Trophoblast cell (in vitro differentiated cells and primary cell): ENCODE measurements around the gene CHRNA5.
A peak's percentile ranks its signal among the peaks of the same experiment; 100 is the strongest.

ENCODE experiments used
- DNase-seq, 2 donors: peaks; one replicate each; pipeline ENCODE4 v3.0.0-alpha.2; 2016
- H2AFZ ChIP-seq: 2 replicates; pipeline ENCODE4 v1.6.1; 2013; ENCODE audit warnings: low read length, moderate library complexity, mild to moderate bottlenecking; ENCODE audit not compliant: insufficient read depth, poor library complexity
- H2AK5ac ChIP-seq: 2 replicates; pipeline ENCODE4 v1.6.1; 2013; ENCODE audit warnings: mild to moderate bottlenecking, low read length
- H2BK120ac ChIP-seq: 2 replicates; pipeline ENCODE4 v1.6.1; 2013; ENCODE audit warnings: low read length, mild to moderate bottlenecking, moderate library complexity; ENCODE audit not compliant: insufficient read depth, poor library complexity
- H2BK12ac ChIP-seq: 2 replicates; pipeline ENCODE4 v1.6.1; 2013; ENCODE audit warnings: mild to moderate bottlenecking, low read length, moderate library complexity
- H2BK5ac ChIP-seq: 2 replicates; pipeline ENCODE4 v1.6.1; 2013; ENCODE audit warnings: low read length, low read depth, moderate library complexity, mild to moderate bottlenecking; ENCODE audit not compliant: poor library complexity
- H3K14ac ChIP-seq: 2 replicates; pipeline ENCODE4 v1.6.1; 2013; ENCODE audit warnings: mild to moderate bottlenecking, low read length
- H3K18ac ChIP-seq: 2 replicates; pipeline ENCODE4 v1.6.1; 2013; ENCODE audit warnings: mild to moderate bottlenecking, low read length
- H3K23ac ChIP-seq: 2 replicates; pipeline ENCODE4 v1.6.1; 2013; ENCODE audit warnings: low read length
- H3K27ac ChIP-seq: 2 replicates; pipeline ENCODE4 v1.5.1; 2013; ENCODE audit warnings: low read depth, mild to moderate bottlenecking, inconsistent platforms, low read length, moderate library complexity
- H3K27me3 ChIP-seq: 2 replicates; pipeline ENCODE4 v1.6.1; 2013; ENCODE audit warnings: inconsistent platforms, mild to moderate bottlenecking, low read length, moderate library complexity; ENCODE audit not compliant: insufficient read depth
- H3K36me3 ChIP-seq, 2 experiments: 1 replicate in 1 of 2; 2 replicates in 1 of 2; pipeline ENCODE4 v1.6.1; 2013; ENCODE audit warnings: low read length in 2 of 2, mild to moderate bottlenecking in 2 of 2, moderate library complexity in 1 of 2; ENCODE audit not compliant: insufficient read depth in 2 of 2, control insufficient read depth in 1 of 2
- H3K4ac ChIP-seq: 2 replicates; pipeline ENCODE4 v1.6.1; 2013; ENCODE audit warnings: low read depth, mild to moderate bottlenecking, low read length, moderate library complexity
- H3K4me1 ChIP-seq, 2 experiments: 1 replicate in 1 of 2; 2 replicates in 1 of 2; pipeline ENCODE4 v1.6.1; 2013; ENCODE audit warnings: low read length in 2 of 2, mild to moderate bottlenecking in 2 of 2, moderate library complexity in 1 of 2; ENCODE audit not compliant: insufficient read depth in 2 of 2, control insufficient read depth in 1 of 2
- H3K4me2 ChIP-seq: 2 replicates; pipeline ENCODE4 v1.6.1; 2013; ENCODE audit warnings: inconsistent platforms, mild to moderate bottlenecking, low read length, moderate library complexity
- H3K4me3 ChIP-seq: 2 replicates; pipeline ENCODE4 v1.5.1; 2013; ENCODE audit warnings: mild to moderate bottlenecking, low read depth, low read length, inconsistent platforms
- H3K79me1 ChIP-seq: one replicate; pipeline ENCODE4 v1.6.1; 2013; ENCODE audit warnings: low read length
- H3K79me2 ChIP-seq: 2 replicates; pipeline ENCODE4 v1.6.1; 2013; ENCODE audit warnings: low read length, mild to moderate bottlenecking; ENCODE audit not compliant: control insufficient read depth, insufficient read depth, poor library complexity
- H3K9ac ChIP-seq: 2 replicates; pipeline ENCODE4 v1.6.1; 2013; ENCODE audit warnings: mild to moderate bottlenecking, low read length
- H3K9me3 ChIP-seq: 2 replicates; pipeline ENCODE4 v1.6.1; 2013; ENCODE audit warnings: low read depth, mild to moderate bottlenecking, control low read depth, inconsistent platforms, low read length; ENCODE audit not compliant: insufficient read depth
- H4K12ac ChIP-seq: 2 replicates; pipeline ENCODE4 v1.6.1; 2013; ENCODE audit warnings: low read depth, mild to moderate bottlenecking, low read length, moderate library complexity
- H4K8ac ChIP-seq: 2 replicates; pipeline ENCODE4 v1.6.1; 2013; ENCODE audit warnings: low read depth, mild to moderate bottlenecking, low read length, moderate library complexity
- H4K91ac ChIP-seq: one replicate; pipeline ENCODE4 v1.6.1; 2013; ENCODE audit warnings: low read depth, mild to moderate bottlenecking, low read length, moderate library complexity
- WGBS: extraction: QIAGEN DNeasy Blood & Tissue Kit; methylation state at CpG from one replicate; pipeline ENCODE4 v1.1.7; 2013; ENCODE audit warnings: missing lambda C conversion rate; ENCODE audit not compliant: insufficient read length, insufficient coverage; ENCODE audit errors: extremely low coverage; 5-methylcytosine and 5-hydroxymethylcytosine counted together

CHRNA5 gene

DNA sequence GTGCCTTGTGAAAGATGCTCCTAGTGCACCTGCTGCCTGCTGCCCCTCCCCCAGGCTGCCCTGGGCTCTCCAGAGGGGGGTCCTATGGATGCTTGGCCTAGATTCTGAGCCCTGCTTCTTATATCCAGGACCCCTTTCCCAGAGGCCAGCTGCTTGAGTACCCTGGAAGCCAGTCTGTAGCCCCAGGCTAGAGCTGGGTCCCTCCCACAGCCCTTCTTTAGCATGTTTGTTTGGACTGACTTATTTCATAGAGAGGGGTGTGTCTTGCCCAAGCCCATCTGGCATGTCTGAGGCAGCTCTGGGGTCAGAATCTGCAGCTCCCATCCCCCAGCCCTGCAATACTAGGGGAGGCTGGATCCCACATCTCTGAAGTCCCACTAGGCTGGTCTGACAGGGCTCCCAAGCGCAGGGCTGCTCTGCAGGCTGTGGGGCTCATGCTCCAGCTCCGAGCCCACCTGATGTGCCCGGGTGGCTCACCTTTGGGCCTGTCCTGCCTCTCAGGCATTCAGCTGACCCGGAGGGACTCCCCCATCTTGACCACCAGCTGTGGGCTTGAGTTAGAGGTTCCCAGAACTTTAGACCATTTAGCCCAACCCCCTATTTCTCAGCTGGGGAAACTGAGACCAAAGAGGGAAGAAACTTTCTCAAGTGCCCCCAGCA lies 72.6 kb downstream of the CHRNA5 start:
- no peaks in the 10 kb centered on the region for H3K79me1 ChIP-seq
- no peaks in the 10 kb centered on the region for H3K9me3 ChIP-seq
- H3K23ac ChIP-seq, result no peak overlapping the region
- H3K9ac ChIP-seq, result no peak overlapping the region
- H2BK120ac ChIP-seq, result no peak overlapping the region
- H3K27me3 ChIP-seq, result peaks cover 8% of the 10 kb centered on the region
- no peak overlapping the region for H4K12ac ChIP-seq
- H3K18ac ChIP-seq, result no peak overlapping the region
- H3K4me3 ChIP-seq, result no peak overlapping the region
- peaks cover 5 to 9% of the 10 kb centered on the region in 2 experiments for H3K4me1 ChIP-seq
- WGBS, result no CpG with 5 or more reads among the region's 4 CpGs
- H3K14ac ChIP-seq, result no peak overlapping the region
- H2BK5ac ChIP-seq, result no peak overlapping the region
- H3K79me2 ChIP-seq, result no peaks in the 10 kb centered on the region
- H3K4ac ChIP-seq, result no peak overlapping the region
- H3K4me2 ChIP-seq, result no peak overlapping the region
- no peaks in the 10 kb centered on the region for H3K36me3 ChIP-seq
- no peak overlapping the region for H4K8ac ChIP-seq
- no peak for DNase-seq
- no peak overlapping the region for H2AFZ ChIP-seq
- H4K91ac ChIP-seq, result no peak overlapping the region
- no peak overlapping the region for H2BK12ac ChIP-seq
- H2AK5ac ChIP-seq, result no peak overlapping the region
- H3K27ac ChIP-seq, result no peak overlapping the region

DNA sequence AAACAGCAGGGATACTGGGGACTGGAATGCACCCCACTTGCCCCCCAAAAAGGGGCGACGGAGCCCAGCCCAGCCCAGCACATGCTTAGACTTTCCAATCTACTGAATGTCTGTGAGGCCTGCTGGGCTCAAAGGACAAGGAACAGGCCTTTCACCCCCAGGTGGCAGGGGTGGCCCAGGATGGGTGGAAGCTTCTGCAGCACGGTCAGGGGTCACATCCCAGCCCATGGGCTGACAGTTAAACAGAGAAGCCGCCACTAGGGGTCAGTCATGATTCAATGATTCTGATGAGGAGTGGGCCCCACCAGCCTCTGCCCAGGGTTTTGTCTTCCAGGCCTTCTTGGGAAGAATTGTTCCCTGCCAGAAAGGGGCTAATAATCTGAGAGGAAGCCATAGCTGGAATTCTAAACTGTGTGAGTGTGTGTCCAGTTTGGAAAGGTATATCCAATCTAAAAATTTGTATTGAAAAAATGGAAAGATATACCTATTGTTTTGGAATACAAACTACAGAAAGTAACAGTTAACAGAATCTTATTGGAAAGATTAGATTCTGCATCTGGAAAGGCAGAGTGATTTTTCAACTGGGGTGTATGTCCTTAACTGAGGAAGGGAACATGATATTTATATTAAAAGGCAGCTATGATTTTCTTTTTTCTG lies 73.5 kb downstream of the CHRNA5 start:
- no CpG with 5 or more reads among the region's 4 CpGs for WGBS
- Histone ChIP-seq H3K4me2 (no peak overlapping the region), H3K36me3 (no peaks in the 10 kb centered on the region), H3K9me3 (no peaks in the 10 kb centered on the region), H4K91ac (no peak overlapping the region), H4K12ac (no peak overlapping the region), H3K4me1 (peaks cover 5 to 9% of the 10 kb centered on the region in 2 experiments), H3K27ac (no peak overlapping the region), H2BK12ac (no peak overlapping the region), H3K79me1 (no peaks in the 10 kb centered on the region), H4K8ac (no peak overlapping the region), H3K79me2 (no peaks in the 10 kb centered on the region), H2AFZ (no peak overlapping the region), H3K4me3 (no peak overlapping the region), H2BK5ac (no peak overlapping the region), H3K23ac (no peak overlapping the region), H3K27me3 (peaks cover 8% of the 10 kb centered on the region), H2BK120ac (no peak overlapping the region), H3K9ac (no peak overlapping the region), H2AK5ac (no peak overlapping the region), H3K4ac (no peak overlapping the region), H3K14ac (no peak overlapping the region), H3K18ac (no peak overlapping the region)
- DNase-seq, result peak; percentile 35 to 71

DNA sequence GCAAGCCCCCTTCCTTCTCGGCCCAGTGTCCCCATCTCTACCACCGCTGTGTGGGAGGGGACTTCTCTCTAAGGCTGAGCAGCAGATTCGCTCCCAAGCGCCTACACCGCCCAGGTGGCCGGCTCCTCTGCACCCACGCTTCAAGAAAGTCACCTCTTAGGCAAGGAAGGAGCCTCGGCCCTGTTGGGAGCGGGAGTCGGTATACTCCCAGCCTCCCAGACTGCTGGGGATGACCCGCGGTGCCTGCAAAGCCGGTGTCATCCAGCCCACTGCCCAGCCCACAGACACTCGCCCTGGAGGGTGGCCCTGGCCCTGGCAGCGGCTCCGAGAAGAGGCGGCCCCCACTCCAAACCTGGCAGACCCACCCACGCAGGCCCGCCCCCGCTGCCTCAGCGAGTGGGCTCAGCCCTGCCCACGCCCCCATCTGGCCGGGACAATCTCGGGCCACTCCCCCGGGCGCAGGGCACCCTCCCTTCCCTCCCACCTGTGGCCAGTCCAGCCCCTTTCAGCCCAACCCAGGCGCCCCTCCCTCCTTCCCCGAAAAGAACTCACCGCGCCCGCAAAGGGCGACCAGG lies 75.3 kb downstream of the CHRNA5 start:
- H3K27me3 ChIP-seq, result peaks cover 8% of the 10 kb centered on the region

DNA sequence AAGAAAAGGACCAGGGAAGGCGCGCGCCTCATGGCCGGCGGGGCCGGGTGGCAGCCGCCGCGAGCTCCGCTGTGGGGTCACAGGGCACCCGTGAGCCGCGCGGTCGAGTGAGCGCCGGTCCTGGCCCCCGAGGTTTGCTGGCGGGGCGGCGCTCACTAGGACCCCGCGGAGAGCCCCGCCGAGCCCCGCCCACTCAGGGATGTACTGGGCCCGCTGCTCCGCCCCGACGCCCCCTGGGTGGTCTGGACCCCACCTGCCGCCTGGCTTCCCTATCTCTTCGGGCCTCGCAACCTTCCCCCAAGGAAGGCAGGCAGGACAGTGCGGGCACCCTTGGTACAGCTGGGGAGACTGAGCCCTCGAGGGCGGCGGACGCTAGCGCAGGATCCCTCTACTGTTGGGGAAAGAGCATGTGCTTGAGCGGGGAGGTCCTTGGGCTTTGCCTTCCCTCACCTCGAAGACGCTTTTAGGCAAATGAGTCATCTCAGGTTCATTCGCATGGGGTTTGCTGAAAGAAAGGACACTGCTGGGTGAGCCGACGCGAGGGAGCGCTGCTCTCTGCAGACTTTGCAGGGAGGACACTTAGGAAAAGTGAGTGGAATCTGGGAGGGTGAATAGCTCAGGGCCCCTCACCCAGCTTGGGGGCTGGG lies 75.9 kb downstream of the CHRNA5 start, which contains the start of gene CHRNB4:
TSS of gene CHRNB4 (minus strand) at position 109 of the 647 bp plus-strand sequence. CDS start at position 32, 77 bp downstream.
- DNase-seq, result peak in 1 of 2 donors; percentile 45
- H2BK5ac ChIP-seq, result no peak within 1 kb of the TSS
- H3K14ac ChIP-seq, result no peak within 1 kb of the TSS
- peaks cover 5 to 9% of the 10 kb centered on the region in 2 experiments for H3K4me1 ChIP-seq
- peak within 1 kb of the TSS; percentile 68 for H3K4me2 ChIP-seq
- H4K12ac ChIP-seq, result no peak within 1 kb of the TSS
- H4K91ac ChIP-seq, result no peak within 1 kb of the TSS
- no peak within 1 kb of the TSS for H2BK12ac ChIP-seq
- no peak within 1 kb of the TSS for H3K9ac ChIP-seq
- no peak within 1 kb of the TSS for H3K23ac ChIP-seq
- H2BK120ac ChIP-seq, result no peak within 1 kb of the TSS
- H3K27me3 ChIP-seq, result peaks cover 8% of the 10 kb centered on the region
- no peaks in the 10 kb centered on the region for H3K79me2 ChIP-seq
- H3K18ac ChIP-seq, result no peak within 1 kb of the TSS
- no peaks in the 10 kb centered on the region for H3K9me3 ChIP-seq
- H4K8ac ChIP-seq, result no peak within 1 kb of the TSS
- no peaks in the 10 kb centered on the region for H3K36me3 ChIP-seq
- H3K4ac ChIP-seq, result no peak within 1 kb of the TSS
- H3K27ac ChIP-seq, result no peak within 1 kb of the TSS
- H3K79me1 ChIP-seq, result no peaks in the 10 kb centered on the region
- H2AK5ac ChIP-seq, result no peak within 1 kb of the TSS
- peak within 1 kb of the TSS; percentile 19 for H2AFZ ChIP-seq
- no CpG with 5 or more reads among the region's 47 CpGs for WGBS
- peak within 1 kb of the TSS; percentile 44 for H3K4me3 ChIP-seq

More for the DNA sequence above, 75.3 kb downstream of the CHRNA5 start:
- Histone ChIP-seq H2BK12ac (no peak overlapping the region), H3K36me3 (no peaks in the 10 kb centered on the region), H3K18ac (no peak overlapping the region), H2AK5ac (no peak overlapping the region), H3K27ac (no peak overlapping the region), H3K14ac (no peak overlapping the region), H3K79me2 (no peaks in the 10 kb centered on the region), H4K91ac (no peak overlapping the region), H3K4me3 (peak overlapping the region; percentile 44), H3K79me1 (no peaks in the 10 kb centered on the region), H4K12ac (no peak overlapping the region), H2AFZ (peak overlapping the region; percentile 19), H2BK120ac (no peak overlapping the region), H3K4ac (no peak overlapping the region), H3K9me3 (no peaks in the 10 kb centered on the region), H3K9ac (no peak overlapping the region), H2BK5ac (no peak overlapping the region), H3K4me2 (peak overlapping the region; percentile 68), H4K8ac (no peak overlapping the region), H3K4me1 (peaks cover 5 to 9% of the 10 kb centered on the region in 2 experiments), H3K23ac (no peak overlapping the region)
- no peak for DNase-seq
- no CpG with 5 or more reads among the region's 32 CpGs for WGBS
